WTC11 (cell line): ENCODE measurements around the gene HTT-AS.

Experiments used
- ATF1 ChIP-seq: sonication (generic); formaldehyde crosslinking; IDR thresholded peaks from 2 replicates; pipeline ENCODE4 v1.8.1; 2023; ENCODE audit warnings: mild to moderate bottlenecking, moderate library complexity, missing genetic modification reagents
- FOXJ3 ChIP-seq: sonication (generic); formaldehyde crosslinking; IDR thresholded peaks from 2 replicates; pipeline ENCODE4 v1.9.0; 2021; ENCODE audit warnings: missing genetic modification reagents, mild to moderate bottlenecking, borderline replicate concordance
- FOXP1 ChIP-seq: sonication (generic); formaldehyde crosslinking; IDR thresholded peaks from 2 replicates; pipeline ENCODE4 v1.8.0; 2022; ENCODE audit warnings: missing genetic modification reagents, mild to moderate bottlenecking, moderate library complexity, borderline replicate concordance
- TF ChIP-seq, protein P1 (sequence below): fragments of 200-600 bp; IDR thresholded peaks from 2 replicates; pipeline ENCODE4 v1.8.0; 2022; ENCODE audit warnings: antibody characterized with exemption
- TF ChIP-seq, protein P2 (sequence below): sonication (generic); formaldehyde crosslinking; IDR thresholded peaks from 2 replicates; pipeline ENCODE4 v1.8.0; 2022; ENCODE audit warnings: mild to moderate bottlenecking, missing genetic modification reagents

GRCh38 chr4:3111461-3111860 lies 37.1 kb upstream of the HTT-AS start:
- TF ChIP-seq, protein P1, sequence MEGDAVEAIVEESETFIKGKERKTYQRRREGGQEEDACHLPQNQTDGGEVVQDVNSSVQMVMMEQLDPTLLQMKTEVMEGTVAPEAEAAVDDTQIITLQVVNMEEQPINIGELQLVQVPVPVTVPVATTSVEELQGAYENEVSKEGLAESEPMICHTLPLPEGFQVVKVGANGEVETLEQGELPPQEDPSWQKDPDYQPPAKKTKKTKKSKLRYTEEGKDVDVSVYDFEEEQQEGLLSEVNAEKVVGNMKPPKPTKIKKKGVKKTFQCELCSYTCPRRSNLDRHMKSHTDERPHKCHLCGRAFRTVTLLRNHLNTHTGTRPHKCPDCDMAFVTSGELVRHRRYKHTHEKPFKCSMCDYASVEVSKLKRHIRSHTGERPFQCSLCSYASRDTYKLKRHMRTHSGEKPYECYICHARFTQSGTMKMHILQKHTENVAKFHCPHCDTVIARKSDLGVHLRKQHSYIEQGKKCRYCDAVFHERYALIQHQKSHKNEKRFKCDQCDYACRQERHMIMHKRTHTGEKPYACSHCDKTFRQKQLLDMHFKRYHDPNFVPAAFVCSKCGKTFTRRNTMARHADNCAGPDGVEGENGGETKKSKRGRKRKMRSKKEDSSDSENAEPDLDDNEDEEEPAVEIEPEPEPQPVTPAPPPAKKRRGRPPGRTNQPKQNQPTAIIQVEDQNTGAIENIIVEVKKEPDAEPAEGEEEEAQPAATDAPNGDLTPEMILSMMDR = no peak
- no peak for TF ChIP-seq FOXJ3
- no peak for TF ChIP-seq FOXP1 (CRISPR knock-in tag)
- TF ChIP-seq ATF1 (CRISPR knock-in tag) = no peak
- TF ChIP-seq, protein P2, sequence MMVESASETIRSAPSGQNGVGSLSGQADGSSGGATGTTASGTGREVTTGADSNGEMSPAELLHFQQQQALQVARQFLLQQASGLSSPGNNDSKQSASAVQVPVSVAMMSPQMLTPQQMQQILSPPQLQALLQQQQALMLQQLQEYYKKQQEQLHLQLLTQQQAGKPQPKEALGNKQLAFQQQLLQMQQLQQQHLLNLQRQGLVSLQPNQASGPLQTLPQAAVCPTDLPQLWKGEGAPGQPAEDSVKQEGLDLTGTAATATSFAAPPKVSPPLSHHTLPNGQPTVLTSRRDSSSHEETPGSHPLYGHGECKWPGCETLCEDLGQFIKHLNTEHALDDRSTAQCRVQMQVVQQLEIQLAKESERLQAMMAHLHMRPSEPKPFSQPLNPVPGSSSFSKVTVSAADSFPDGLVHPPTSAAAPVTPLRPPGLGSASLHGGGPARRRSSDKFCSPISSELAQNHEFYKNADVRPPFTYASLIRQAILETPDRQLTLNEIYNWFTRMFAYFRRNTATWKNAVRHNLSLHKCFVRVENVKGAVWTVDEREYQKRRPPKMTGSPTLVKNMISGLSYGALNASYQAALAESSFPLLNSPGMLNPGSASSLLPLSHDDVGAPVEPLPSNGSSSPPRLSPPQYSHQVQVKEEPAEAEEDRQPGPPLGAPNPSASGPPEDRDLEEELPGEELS (CRISPR knock-in tag) = no peak
